HCT116 (cell line): ENCODE results near the gene NOL3. TPM values are rescaled to one million over a fixed set of nuclear protein-coding genes. Genes with fewer than 3 reads are reported as not detected.

Source experiments
- ATAC-seq: fragments of 200-7000 bp; cut with Tn5 transposase; 2 replicates; pipeline ENCODE4 v1.9.1; 2020; ENCODE audit warnings: mild to moderate bottlenecking, moderate library complexity
- BruUV-seq: library from RNA; stranded (reverse); fragments of 400-500 nt; replicated peaks from 2 replicates; lab custom pipeline; 2021; lab: Mats Ljungman, UMichigan
- CTCF ChIA-PET: fragments of 300-600 bp; sonication (Branson Sonifier 250); formaldehyde crosslinking; loops from one replicate; lab custom pipeline; 2021; ENCODE audit warnings: antibody characterized with exemption; lab: Charles Lee
- POLR2A ChIA-PET: fragments of 300-600, 350-600 bp; sonication (Branson Sonifier 250); formaldehyde crosslinking; loops from one replicate; lab custom pipeline; 2021; ENCODE audit warnings: antibody characterized with exemption; lab: Charles Lee
- RAD21 ChIA-PET, 2 experiments: fragments of 300-600 bp; sonication (Branson Sonifier 250); formaldehyde crosslinking; loops; one replicate each; lab custom pipeline; 2023; ENCODE audit warnings: low total read pairs in 2 of 2; ENCODE audit not compliant: uncharacterized antibody in 2 of 2, unreplicated experiment in 2 of 2, low non-redundant PET in 1 of 2; lab: Charles Lee
- DNase-seq: peaks from one replicate; pipeline ENCODE4 v3.0.0-alpha.2; 2010; ENCODE audit warnings: low read depth, low spot score
- H2AFZ ChIP-seq: fragments of 200-600 bp; shearing (Covaris generic), sonication (generic); 2 replicates; pipeline ENCODE4 v1.6.1; 2017; ENCODE audit warnings: low read depth, mixed run types, mixed read lengths, antibody characterized with exemption, low read length; ENCODE audit not compliant: poor library complexity, severe bottlenecking
- H3K27ac ChIP-seq: 2 replicates; pipeline ENCODE4 v1.5.1; 2012; ENCODE audit warnings: low read depth, low read length
- H3K27me3 ChIP-seq: fragments of 200-600 bp; sonication (generic); 2 replicates; pipeline ENCODE4 v1.6.1; 2016; ENCODE audit warnings: mixed run types, low read length, mixed read lengths; ENCODE audit not compliant: insufficient read depth
- H3K36me3 ChIP-seq, 2 experiments: fragments of 200-500 bp in 1 of 2; fragments of 200-600 bp in 1 of 2; sonication (Bioruptor generic) in 1 of 2; sonication (generic) in 1 of 2; 2 replicates each; pipeline versions ENCODE4 v1.5.1 to v1.6.1; 2014 to 2016; ENCODE audit warnings: low read length in 2 of 2, inconsistent platforms in 1 of 2, mixed read lengths in 1 of 2, mixed run types in 1 of 2; ENCODE audit not compliant: insufficient read depth in 2 of 2, control insufficient read depth in 1 of 2
- H3K4me1 ChIP-seq, 2 experiments: fragments of 200-600 bp in 1 of 2; sonication (generic) in 1 of 2; 2 replicates each; pipeline versions ENCODE4 v1.5.1 to v1.6.1; 2012 to 2017; ENCODE audit warnings: low read length in 2 of 2, inconsistent platforms in 1 of 2, mild to moderate bottlenecking in 1 of 2, mixed read lengths in 1 of 2, mixed run types in 1 of 2, moderate library complexity in 1 of 2; ENCODE audit not compliant: insufficient read depth in 2 of 2, control insufficient read depth in 1 of 2
- H3K4me2 ChIP-seq: fragments of 200-600 bp; sonication (generic); 2 replicates; pipeline ENCODE4 v1.6.1; 2017; ENCODE audit warnings: mixed run types, low read length, mixed read lengths
- H3K4me3 ChIP-seq, 2 experiments: fragments of 200-600 bp in 1 of 2; sonication (generic) in 1 of 2; replicated peaks in 1 of 2; 2 replicates each; pipeline ENCODE4 v1.5.1; 2011 to 2016; ENCODE audit warnings: low read length in 2 of 2, control low read depth in 1 of 2, low read depth in 1 of 2, mild to moderate bottlenecking in 1 of 2, mixed read lengths in 1 of 2, mixed run types in 1 of 2
- H3K79me2 ChIP-seq: fragments of 200-600 bp; sonication (generic); 2 replicates; pipeline ENCODE4 v1.6.1; 2017; ENCODE audit warnings: mild to moderate bottlenecking, mixed run types, low read length, moderate library complexity, mixed read lengths; ENCODE audit not compliant: insufficient read depth
- H3K9ac ChIP-seq: fragments of 200-600 bp; sonication (generic); 2 replicates; pipeline ENCODE4 v1.6.1; 2016; ENCODE audit warnings: low read length, mixed read lengths
- H3K9me2 ChIP-seq: fragments of 200-600 bp; sonication (generic), shearing (Covaris generic); 2 replicates; pipeline ENCODE4 v1.6.1; 2017; ENCODE audit warnings: mixed run types, mild to moderate bottlenecking, moderate library complexity; ENCODE audit not compliant: insufficient read depth
- H3K9me3 ChIP-seq, 2 experiments: fragments of 200-500 bp in 1 of 2; fragments of 200-600 bp in 1 of 2; sonication (Bioruptor generic) in 1 of 2; sonication (generic) in 1 of 2; 2 replicates each; pipeline ENCODE4 v1.6.1; 2014 to 2017; ENCODE audit warnings: low read length in 2 of 2, mixed read lengths in 2 of 2, inconsistent platforms in 1 of 2, low read depth in 1 of 2, mild to moderate bottlenecking in 1 of 2, mixed run types in 1 of 2, moderate library complexity in 1 of 2; ENCODE audit not compliant: control insufficient read depth in 1 of 2, insufficient read depth in 1 of 2
- H4K20me1 ChIP-seq: fragments of 200-600 bp; sonication (generic), shearing (Covaris generic); 2 replicates; pipeline ENCODE4 v1.6.1; 2017; ENCODE audit warnings: mixed run types, mild to moderate bottlenecking, moderate library complexity; ENCODE audit not compliant: insufficient read depth
- CEBPB ChIP-seq: IDR thresholded peaks from 2 replicates; pipeline ENCODE4 v1.6.1; 2012; ENCODE audit warnings: low read depth
- ELF1 ChIP-seq: IDR thresholded peaks from 2 replicates; pipeline ENCODE4 v1.6.1; 2012; ENCODE audit warnings: low read depth, borderline replicate concordance
- FOSL1 ChIP-seq: IDR thresholded peaks from 2 replicates; pipeline ENCODE4 v1.6.1; 2012; ENCODE audit warnings: low read depth
- JUND ChIP-seq: IDR thresholded peaks from 2 replicates; pipeline ENCODE4 v1.6.1; 2012
- POLR2AphosphoS5 ChIP-seq: IDR thresholded peaks from 2 replicates; pipeline ENCODE4 v1.6.1; 2011; ENCODE audit warnings: mild to moderate bottlenecking, low read depth, low read length, moderate library complexity
- RAD21 ChIP-seq: IDR thresholded peaks from 2 replicates; pipeline ENCODE4 v1.6.1; 2012; ENCODE audit warnings: low read depth, mild to moderate bottlenecking
- SP1 ChIP-seq: IDR thresholded peaks from 2 replicates; pipeline ENCODE4 v1.6.1; 2012; ENCODE audit warnings: low read depth
- SRF ChIP-seq: IDR thresholded peaks from 2 replicates; pipeline ENCODE4 v1.6.1; 2012; ENCODE audit warnings: low read depth
- ZBTB33 ChIP-seq: IDR thresholded peaks from 2 replicates; pipeline ENCODE4 v1.6.1; 2011; ENCODE audit warnings: mild to moderate bottlenecking, low read length, moderate library complexity; ENCODE audit not compliant: insufficient replicate concordance; ENCODE audit errors: extremely low read depth
- ZNF274 ChIP-seq: fragments of 200-500 bp; sonication (Bioruptor generic); IDR thresholded peaks from 2 replicates; pipeline ENCODE4 v1.6.1; 2014; ENCODE audit warnings: mild to moderate bottlenecking, low read depth, low read length, inconsistent platforms
- intact Hi-C: fragments of 100-400 bp; cut with micrococcal nuclease; formaldehyde crosslinking; loops from 2 replicates; pipeline ENCODE4 v1.10.0; 2022
- total RNA-seq: library from RNA; stranded (reverse); gene quantifications from one replicate; pipeline ENCODE4 v1.2.1, GENCODE V29; 2021; ENCODE audit not compliant: unreplicated experiment

NOL3 gene
- total RNA-seq, 1 experiment from 2014 or later: 54.0 TPM

- no peak overlapping the region for H2AFZ ChIP-seq
- POLR2A ChIA-PET: no interaction called here
- no peak for TF ChIP-seq SRF
- no peak overlapping the region for H3K9ac ChIP-seq
- no peak overlapping the region for H3K27ac ChIP-seq
- H3K79me2 ChIP-seq: no peaks in the 10 kb centered on the region
- DNase-seq (no peak), ATAC-seq (no peak)
- RAD21 ChIA-PET: no interaction called here
- H3K4me1 ChIP-seq: peaks cover 11 to 29% of the 10 kb centered on the region in 2 experiments
- no peaks in the 10 kb centered on the region for H4K20me1 ChIP-seq
- no TSS peak for BruUV-seq
- H3K27me3 ChIP-seq: no peaks in the 10 kb centered on the region
- no peaks in the 10 kb centered on the region for H3K9me3 ChIP-seq
- no peak overlapping the region for H3K4me3 ChIP-seq
- no peaks in the 10 kb centered on the region for H3K9me2 ChIP-seq
- intact Hi-C loops: no loop called here
- CTCF ChIA-PET: interaction anchor here (3.1 kb wide), 1 partner anchor 13 kb away, joined by 13 read pairs; the partner anchor contains the start of gene ELMO3
- no peaks in the 10 kb centered on the region for H3K36me3 ChIP-seq
- no peak overlapping the region for H3K4me2 ChIP-seq
These were observed 41.3 kb downstream of the NOL3 start for GRCh38 chr16:67211674-67212073.

GRCh38 chr16:67212766-67213165, 42.4 kb downstream of the NOL3 start:
- ChIA-PET CTCF (interaction anchor here (3.1 kb wide), 1 partner anchor 14 kb away, joined by 13 read pairs; the partner anchor contains the start of gene ELMO3), POLR2A (no interaction called here), RAD21 (no interaction called here)
- H3K79me2 ChIP-seq: no peaks in the 10 kb centered on the region
- H3K4me3 ChIP-seq: no peak overlapping the region
- H3K4me2 ChIP-seq: peak overlapping the region; percentile 30
- TF ChIP-seq SRF (no peak), JUND (no peak), POLR2AphosphoS5 (no peak), FOSL1 (no peak), RAD21 (no peak), ZBTB33 (no peak), SP1 (no peak), ELF1 (no peak), ZNF274 (no peak), CEBPB (no peak)
- no peaks in the 10 kb centered on the region for H3K36me3 ChIP-seq
- H2AFZ ChIP-seq: no peak overlapping the region
- no peak for ATAC-seq
- H3K9ac ChIP-seq: no peak overlapping the region
- H3K27ac ChIP-seq: no peak overlapping the region
- no peaks in the 10 kb centered on the region for H3K9me3 ChIP-seq
- H4K20me1 ChIP-seq: no peaks in the 10 kb centered on the region
- intact Hi-C loops: no loop called here
- peaks cover 5 to 18% of the 10 kb centered on the region in 2 experiments for H3K4me1 ChIP-seq
- no peaks in the 10 kb centered on the region for H3K9me2 ChIP-seq
- DNase-seq: no peak
- no TSS peak for BruUV-seq
- H3K27me3 ChIP-seq: no peaks in the 10 kb centered on the region
